Body of pancreas (tissue), 4 donors: ENCODE results near the gene SHROOM1.

Experiments
- POLR2A ChIP-seq, 3 donors: fragments of 450-650 bp; IDR thresholded peaks; one replicate each; pipeline ENCODE4 v1.6.1; 2016; ENCODE audit warnings: antibody characterized with exemption in 3 of 3, mild to moderate bottlenecking in 2 of 3
- TF ChIP-seq, protein P1 (sequence below), 7 experiments: fragments of 450-650 bp in 4 of 7; fragments of 200-600 bp in 3 of 7; sonication (generic) in 3 of 7; IDR thresholded peaks; one replicate each; pipeline ENCODE4 v1.5.1; 2016 to 2019; ENCODE audit warnings: antibody characterized with exemption in 7 of 7

DNA sequence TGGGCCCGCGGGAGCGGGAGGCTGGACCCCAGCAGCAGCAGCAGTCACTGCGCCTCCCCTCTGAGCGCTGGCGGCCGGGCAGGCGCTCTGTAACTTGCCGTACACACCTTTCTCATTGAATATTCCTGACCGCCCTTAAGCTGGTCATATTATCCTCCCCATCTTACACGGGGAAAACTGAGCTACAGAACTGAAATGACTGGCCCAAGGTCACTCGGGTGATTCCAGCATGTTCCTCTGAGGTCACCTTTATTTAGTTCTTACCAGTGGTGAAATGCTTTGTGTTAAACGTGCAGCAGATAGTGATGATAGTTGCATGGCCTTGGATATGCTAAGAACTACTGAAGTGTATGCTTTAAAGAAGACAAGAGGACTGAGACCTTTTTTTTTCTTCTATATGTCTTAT is 36.6 kb upstream of the SHROOM1 start:
- TF ChIP-seq, protein P1, sequence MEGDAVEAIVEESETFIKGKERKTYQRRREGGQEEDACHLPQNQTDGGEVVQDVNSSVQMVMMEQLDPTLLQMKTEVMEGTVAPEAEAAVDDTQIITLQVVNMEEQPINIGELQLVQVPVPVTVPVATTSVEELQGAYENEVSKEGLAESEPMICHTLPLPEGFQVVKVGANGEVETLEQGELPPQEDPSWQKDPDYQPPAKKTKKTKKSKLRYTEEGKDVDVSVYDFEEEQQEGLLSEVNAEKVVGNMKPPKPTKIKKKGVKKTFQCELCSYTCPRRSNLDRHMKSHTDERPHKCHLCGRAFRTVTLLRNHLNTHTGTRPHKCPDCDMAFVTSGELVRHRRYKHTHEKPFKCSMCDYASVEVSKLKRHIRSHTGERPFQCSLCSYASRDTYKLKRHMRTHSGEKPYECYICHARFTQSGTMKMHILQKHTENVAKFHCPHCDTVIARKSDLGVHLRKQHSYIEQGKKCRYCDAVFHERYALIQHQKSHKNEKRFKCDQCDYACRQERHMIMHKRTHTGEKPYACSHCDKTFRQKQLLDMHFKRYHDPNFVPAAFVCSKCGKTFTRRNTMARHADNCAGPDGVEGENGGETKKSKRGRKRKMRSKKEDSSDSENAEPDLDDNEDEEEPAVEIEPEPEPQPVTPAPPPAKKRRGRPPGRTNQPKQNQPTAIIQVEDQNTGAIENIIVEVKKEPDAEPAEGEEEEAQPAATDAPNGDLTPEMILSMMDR (IDR thresholded peaks at IDR 0.05), result no peak
- TF ChIP-seq POLR2A (IDR thresholded peaks at IDR 0.05), result no peak
